GM12801 (cell line): ENCODE measurements around the gene COA1.

Experiments
- TF ChIP-seq, protein P1 (sequence below): IDR thresholded peaks from one replicate; pipeline ENCODE4 v1.5.1; 2011; ENCODE audit warnings: control low read depth; ENCODE audit not compliant: insufficient read length; ENCODE audit errors: extremely low read depth

Gene COA1

DNA sequence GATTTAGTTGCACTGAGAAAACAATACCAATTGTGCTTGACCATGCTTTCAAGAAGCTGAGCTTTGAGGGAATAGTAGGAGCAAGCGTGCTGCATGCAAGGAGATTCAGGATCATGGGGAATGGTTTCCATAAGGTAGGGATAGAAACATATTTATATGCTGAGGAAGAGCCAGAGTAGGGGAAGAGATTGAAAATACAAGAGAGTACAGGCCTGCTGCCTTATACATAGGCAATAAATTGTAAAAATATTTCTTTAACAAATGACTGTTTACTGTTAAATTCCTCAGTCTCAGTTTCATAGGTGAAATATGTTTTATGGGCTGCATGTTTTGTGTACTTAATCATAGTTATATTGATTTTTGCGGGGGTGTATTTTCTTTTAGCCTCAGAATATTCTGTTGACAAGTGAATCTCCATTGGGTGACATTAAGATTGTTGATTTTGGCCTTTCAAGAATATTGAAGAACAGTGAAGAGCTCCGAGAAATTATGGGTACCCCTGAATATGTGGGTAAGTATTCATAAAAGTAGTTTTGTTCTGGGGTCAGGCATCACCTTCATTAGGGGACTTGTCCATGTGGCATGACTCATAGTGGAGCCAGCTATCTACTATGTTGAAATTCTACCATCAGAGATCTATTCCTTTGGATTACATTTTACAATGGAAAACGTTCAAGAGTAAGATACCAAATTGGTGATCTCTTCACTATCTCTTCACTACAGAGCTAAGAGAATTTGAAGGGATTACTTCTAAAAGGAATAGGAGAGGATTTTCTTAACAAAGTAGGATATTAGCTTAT is 109.9 kb downstream of the COA1 start:
- TF ChIP-seq, protein P1, sequence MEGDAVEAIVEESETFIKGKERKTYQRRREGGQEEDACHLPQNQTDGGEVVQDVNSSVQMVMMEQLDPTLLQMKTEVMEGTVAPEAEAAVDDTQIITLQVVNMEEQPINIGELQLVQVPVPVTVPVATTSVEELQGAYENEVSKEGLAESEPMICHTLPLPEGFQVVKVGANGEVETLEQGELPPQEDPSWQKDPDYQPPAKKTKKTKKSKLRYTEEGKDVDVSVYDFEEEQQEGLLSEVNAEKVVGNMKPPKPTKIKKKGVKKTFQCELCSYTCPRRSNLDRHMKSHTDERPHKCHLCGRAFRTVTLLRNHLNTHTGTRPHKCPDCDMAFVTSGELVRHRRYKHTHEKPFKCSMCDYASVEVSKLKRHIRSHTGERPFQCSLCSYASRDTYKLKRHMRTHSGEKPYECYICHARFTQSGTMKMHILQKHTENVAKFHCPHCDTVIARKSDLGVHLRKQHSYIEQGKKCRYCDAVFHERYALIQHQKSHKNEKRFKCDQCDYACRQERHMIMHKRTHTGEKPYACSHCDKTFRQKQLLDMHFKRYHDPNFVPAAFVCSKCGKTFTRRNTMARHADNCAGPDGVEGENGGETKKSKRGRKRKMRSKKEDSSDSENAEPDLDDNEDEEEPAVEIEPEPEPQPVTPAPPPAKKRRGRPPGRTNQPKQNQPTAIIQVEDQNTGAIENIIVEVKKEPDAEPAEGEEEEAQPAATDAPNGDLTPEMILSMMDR, result no peak

DNA sequence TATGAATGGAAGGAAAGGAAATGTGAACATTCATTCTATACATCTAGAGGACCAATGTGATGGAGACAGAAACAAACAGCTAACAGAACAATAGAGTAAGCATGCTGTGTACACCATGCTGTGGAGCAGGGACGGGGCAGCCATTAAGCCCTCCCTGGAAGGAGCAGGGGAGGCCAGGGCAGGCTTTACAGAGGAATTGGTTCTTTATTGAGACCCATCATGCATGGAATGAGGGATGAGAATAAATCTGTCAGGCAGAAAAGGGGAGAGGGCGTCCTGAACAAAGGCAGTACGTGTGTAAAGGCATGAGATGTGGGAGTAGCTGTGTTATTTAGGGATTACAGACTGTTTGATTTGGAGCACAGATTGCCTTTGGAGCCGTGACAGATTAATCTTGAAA is 111.2 kb downstream of the COA1 start:
- TF ChIP-seq, protein P1, result no peak

DNA sequence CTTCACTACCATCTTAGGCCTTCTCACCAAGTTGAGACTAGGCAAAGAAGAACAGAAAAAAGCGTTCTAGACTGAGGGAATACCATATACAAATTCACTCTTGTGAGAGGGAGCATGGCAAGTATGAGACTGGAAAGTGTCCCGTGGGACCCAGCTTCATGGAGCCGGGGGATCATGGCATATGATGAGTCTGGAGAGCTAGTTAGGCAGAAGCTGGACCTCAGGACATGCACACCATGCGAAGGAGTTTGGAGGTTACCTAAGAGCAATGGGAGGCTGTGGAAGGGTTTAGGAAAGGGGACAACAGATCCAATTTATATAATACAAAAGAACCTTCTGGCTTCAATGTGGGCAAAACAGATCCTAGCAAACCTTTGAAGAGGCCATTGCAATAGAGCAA is 112.3 kb downstream of the COA1 start:
- TF ChIP-seq, protein P1, result no peak

GRCh38 chr7:43615558-43616145 is 113.7 kb downstream of the COA1 start:
- TF ChIP-seq, protein P1, result no peak

DNA sequence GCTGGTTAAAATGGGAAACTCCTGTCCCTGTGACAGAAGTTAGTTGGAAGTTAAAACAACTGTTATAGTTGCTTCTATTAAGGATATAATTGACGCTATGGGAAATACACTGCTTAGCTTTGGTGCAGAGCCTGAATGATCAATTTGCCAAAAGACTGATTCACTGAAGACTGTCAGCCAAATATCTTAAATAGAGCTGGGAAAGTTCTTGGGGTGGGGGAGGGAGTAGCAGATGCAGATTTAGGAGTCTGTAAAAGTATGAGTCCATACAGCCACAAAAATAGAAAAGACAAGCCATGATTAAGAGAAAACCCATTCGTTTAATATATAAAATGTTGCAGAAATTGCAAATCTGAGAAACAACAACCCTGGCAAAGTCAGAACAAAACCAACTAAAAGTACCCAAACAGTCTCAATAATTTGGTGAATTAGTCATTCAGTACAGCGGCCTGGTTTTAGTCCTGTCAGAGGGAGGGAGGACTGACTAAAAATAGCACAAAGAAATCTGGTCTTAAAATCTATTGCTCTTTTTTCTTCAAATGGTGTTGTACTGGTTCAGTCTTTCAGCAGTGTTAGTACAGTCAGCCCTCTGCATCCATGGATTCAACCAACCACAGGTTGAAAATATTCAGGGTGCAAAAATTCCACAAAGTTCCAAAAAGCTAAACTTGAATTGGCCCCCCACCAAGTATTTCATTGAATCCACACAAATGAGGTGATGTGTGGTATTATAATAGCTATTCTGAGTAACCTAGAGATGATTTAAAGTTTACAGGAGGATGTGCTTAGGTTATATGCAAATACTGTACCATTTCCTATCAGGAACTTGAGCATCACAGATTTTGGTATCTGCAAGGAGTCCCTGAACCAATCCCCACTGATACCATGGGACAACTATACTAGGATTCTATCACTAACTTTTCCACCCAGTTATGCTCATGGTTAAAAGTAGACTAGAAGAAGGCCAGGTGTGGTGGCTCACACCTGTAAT is 116.4 kb downstream of the COA1 start:
- TF ChIP-seq, protein P1, result no peak

DNA sequence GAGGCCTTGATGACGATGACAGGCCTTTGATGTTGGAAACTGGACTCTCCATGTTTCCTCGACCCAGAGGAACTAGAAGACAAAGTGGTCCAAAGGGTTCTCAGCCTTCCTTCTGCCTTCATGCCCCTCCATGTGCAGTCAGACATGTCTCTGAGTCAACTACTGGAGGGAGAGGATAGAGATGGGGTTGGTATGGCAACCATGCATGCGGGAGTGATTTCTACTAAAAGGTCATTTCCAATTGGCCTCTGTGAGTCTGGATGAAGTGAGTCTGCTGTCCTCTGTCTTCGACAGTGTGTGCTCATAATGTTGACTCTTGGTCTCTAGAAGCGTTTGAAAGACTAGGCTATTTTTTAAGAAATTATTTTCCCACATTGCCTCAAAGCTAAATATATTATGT is 117.2 kb downstream of the COA1 start:
- TF ChIP-seq, protein P1, result no peak

GRCh38 chr7:43609097-43609496 is 120.2 kb downstream of the COA1 start:
- TF ChIP-seq, protein P1, result no peak
